GM12801 (cell line): ENCODE measurements around the gene CCL26.

Experiments used
- CTCF ChIP-seq: IDR thresholded peaks from one replicate; pipeline ENCODE4 v1.5.1; 2011; ENCODE audit warnings: control low read depth; ENCODE audit not compliant: insufficient read length; ENCODE audit errors: extremely low read depth

Gene CCL26

GRCh38 chr7:75743455-75743859 lies 28.6 kb downstream of the CCL26 start:
- no peak for TF ChIP-seq CTCF

DNA sequence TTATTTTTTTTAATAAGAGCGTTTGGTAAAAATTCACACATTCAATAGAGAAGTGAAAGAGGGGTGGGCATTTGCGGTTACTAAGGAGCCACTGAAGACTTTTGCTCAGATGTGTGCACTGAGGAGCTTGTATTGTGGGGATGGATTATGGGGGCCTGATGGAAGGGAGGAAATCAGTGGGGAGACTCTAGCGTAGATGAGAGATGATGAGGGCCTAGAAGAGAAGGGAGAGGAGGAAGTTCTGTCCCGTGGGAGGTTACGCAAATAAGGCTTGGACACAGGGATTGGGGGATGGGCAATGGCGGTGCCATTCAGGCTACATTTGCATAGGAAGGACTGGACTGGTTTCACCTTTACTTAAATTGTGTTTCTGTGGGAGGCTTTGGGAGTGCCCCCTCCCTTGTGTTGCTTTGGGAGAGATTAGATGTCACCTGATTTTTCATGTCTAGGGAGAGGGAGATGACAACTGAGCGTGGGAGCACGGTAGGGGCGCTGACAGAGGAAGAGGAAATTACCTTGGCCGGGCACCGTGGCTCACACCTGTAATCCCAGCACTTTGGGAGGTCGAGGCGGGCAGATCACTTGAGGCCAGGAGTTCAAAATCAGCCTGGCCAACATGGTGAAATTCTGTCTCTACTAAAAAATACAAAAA lies 31.0 kb downstream of the CCL26 start:
- no peak for TF ChIP-seq CTCF

- no peak for TF ChIP-seq CTCF
Measured at GRCh38 chr7:75739796-75740672, 32.0 kb downstream of the CCL26 start.

- no peak for TF ChIP-seq CTCF
Measured at GRCh38 chr7:75738975-75739795, 32.8 kb downstream of the CCL26 start.

DNA sequence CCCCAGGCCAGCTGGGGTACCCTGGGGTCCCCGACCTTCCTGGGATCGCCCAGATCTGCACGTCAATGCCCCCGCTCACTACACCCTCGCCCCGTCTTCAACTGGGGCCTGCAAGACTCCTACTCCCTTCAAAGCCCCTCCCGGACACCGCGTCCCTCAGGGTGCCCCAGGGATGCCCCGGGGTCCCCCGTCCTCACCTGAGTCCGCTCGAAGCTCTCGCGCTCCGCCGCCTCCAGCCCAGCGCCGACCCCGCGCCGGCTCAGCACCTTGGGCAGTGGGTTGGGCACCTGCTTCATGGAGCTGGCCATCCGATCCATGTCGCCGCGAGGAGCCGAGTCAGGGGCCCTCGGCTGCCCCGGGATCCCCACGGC lies 33.4 kb downstream of the CCL26 start, which contains the start of gene HIP1:
HIP1 (minus strand) TSS at position 338 of the 371 bp plus-strand sequence; CDS start at position 317, 21 bp downstream.
- TF ChIP-seq CTCF, result no peak

DNA sequence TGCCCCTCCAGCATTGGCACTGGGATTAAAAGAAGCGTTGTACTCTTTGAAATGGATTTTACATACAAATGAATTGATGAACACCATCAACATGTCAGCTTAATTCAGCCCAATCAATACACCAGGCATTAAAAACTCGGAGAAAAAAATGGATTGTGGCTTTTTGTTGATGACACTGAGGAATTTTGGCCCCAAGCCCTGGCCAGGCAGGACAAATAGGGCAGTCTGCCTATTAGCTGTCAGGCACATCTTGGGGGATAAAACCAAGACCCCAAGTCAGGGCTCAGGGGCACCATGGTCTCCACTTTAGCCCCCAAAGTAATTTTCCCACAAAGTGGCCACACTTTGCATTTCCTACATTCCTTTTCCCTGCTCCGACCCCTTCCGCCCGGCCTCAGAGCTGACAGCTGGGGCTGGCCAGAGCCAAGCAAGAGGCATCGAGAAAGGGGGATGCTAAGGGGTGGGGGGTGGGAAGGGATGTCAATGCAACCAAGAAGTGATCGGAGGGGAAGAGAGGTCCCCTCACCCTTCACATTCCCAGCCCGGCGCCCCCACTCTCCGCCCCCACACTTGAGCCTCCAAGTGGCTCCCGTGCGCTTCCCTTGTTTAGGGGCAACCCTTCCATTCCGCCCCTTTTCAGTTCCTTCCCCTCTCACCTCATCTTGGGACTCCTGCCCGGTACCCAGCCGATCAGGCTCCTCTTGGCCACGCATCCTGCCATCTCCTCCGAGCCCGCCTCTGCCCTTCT lies 34.0 kb downstream of the CCL26 start:
- no peak for TF ChIP-seq CTCF
